Psoas muscle (tissue), 8 donors: ENCODE measurements around the gene IFITM10. TPM values are rescaled to one million over a fixed set of nuclear protein-coding genes. Genes with fewer than 3 reads are reported as not detected.

Source experiments
- ATAC-seq, 4 donors: fragments of 200-7000 bp; cut with Tn5 transposase; one replicate each; pipeline ENCODE4 v1.9.1; 2020; ENCODE audit warnings: moderate library complexity in 3 of 4, mild to moderate bottlenecking in 2 of 4
- DNase-seq, 2 donors: peaks; one replicate each; pipeline ENCODE4 v3.0.0-alpha.2; 2020
- H3K27ac ChIP-seq: fragments of 200-600 bp; one replicate; pipeline ENCODE4 v1.8.0; 2022
- H3K27me3 ChIP-seq, 3 donors: fragments of 200-600 bp in 1 of 3; one replicate each; pipeline versions ENCODE4 v1.6.1 to v1.8.0; 2013 to 2022; ENCODE audit warnings: low read length in 2 of 3, mild to moderate bottlenecking in 2 of 3, moderate library complexity in 1 of 3; ENCODE audit not compliant: insufficient read depth in 3 of 3
- H3K36me3 ChIP-seq, 2 donors: fragments of 200-600 bp in 1 of 2; one replicate each; pipeline versions ENCODE4 v1.6.1 to v1.8.0; 2013 to 2022; ENCODE audit warnings: low read depth in 1 of 2, mild to moderate bottlenecking in 1 of 2, moderate library complexity in 1 of 2; ENCODE audit not compliant: insufficient read depth in 1 of 2
- H3K4me1 ChIP-seq: fragments of 200-600 bp; one replicate; pipeline ENCODE4 v1.8.0; 2022
- H3K4me3 ChIP-seq: fragments of 200-600 bp; one replicate; pipeline ENCODE4 v1.8.0; 2022; ENCODE audit warnings: mild to moderate bottlenecking
- H3K9me3 ChIP-seq: fragments of 200-600 bp; one replicate; pipeline ENCODE4 v1.8.0; 2022
- WGBS, 3 donors: extraction: QIAGEN DNeasy Blood & Tissue Kit; methylation state at CpG; one replicate each; pipeline versions ENCODE4 v1.1.6 to v1.1.7; 2013; 5-methylcytosine and 5-hydroxymethylcytosine counted together
- intact Hi-C, 2 donors: fragments of 100-400 bp; cut with DNase I; formaldehyde crosslinking; loops; one replicate each; pipeline versions ENCODE4 v1.11.0 to v1.14.2; 2022
- polyA plus RNA-seq, 3 donors: library from polyadenylated mRNA; stranded (reverse); fragments of 200-250 nt; gene quantifications; one replicate each; pipeline ENCODE4 v1.2.3, GENCODE V29; 2013
- total RNA-seq, 4 donors: library from RNA; stranded (reverse); fragmentation: NEBNext Ultra II Directional in 2 of 4; extraction: Animal tissue kit (Norgen Biotek cat#: 25700) in 2 of 4; gene quantifications; one replicate each; pipeline versions ENCODE4 v1.2.1 to v1.2.4, GENCODE V29; 2021 to 2023
- TF ChIP-seq, protein P1 (sequence below): fragments of 200-600 bp; IDR thresholded peaks from one replicate; pipeline ENCODE4 v1.8.0; 2022; ENCODE audit warnings: antibody characterized with exemption
- donor health status: healthy with polysubstance abuse.
- donor health status: DM: no; HTN: no; CAD: no; lungs with moderate emphysema.
- donor health status: Bipolar disorder and iron deficiency.
- donor health status: healthy.
- donor health status: DM: yes; HTN: yes; CAD: no.
- donor health status: DM: no; HTN: no; CAD: no.
- donor health status: DM: no; HTN: no; CAD: no.
- donor health status: DM: yes; HTN: yes; CAD: no.

IFITM10 gene
- total and polyA plus RNA-seq, 7 donors, result 0.70 to 6.1 (median 1.6) TPM

DNA sequence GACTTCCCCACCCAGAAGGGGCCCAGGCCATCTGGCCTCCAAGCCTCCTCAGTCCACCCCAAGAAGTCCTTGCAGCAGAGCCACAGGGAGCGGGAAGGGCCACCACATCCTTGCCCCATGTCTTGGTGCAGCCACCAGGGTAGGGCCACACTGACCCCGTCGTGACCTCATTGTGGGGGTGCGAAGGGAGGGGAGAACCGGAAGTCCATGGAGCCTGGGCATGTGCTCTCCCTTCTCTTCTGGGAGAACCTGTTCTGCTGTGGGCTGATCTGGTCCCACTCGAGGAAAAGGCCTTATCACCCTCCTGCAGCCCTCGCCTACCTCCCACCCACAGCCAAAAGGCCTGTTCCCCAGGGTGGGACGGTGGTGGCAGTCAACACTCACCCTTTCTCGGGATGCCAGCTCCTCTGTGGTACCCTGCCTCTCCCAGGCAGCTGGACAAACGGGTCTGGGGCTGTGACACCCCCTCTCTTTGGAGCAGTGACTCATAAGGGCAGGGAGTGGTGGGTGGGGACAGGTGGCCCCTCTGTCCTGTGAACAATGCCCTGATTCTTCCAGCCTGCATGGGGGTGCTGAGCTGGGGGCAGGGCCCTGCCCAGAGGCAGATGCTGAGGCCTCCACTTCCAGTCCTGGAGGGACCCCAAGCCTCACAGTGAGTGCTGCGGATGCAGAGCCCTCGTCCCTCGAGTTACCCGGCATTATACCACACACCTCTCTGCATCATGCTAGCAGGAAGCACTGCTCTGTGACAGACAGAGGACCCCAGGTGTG, 27.9 kb upstream of the IFITM10 start:
- intact Hi-C loops, result loop anchor here in 1 of 2 donors (5.0 kb wide), 1 partner anchor 49 kb away; no protein-coding TSS in a partner anchor
- H3K27me3 ChIP-seq, result peaks cover 0 to 9% (median 0%) of the 10 kb centered on the region in 3 donors
- H3K27ac ChIP-seq, result no peak overlapping the region
- DNase-seq, result no peak
- no peaks in the 10 kb centered on the region for H3K4me1 ChIP-seq
- TF ChIP-seq, protein P1, sequence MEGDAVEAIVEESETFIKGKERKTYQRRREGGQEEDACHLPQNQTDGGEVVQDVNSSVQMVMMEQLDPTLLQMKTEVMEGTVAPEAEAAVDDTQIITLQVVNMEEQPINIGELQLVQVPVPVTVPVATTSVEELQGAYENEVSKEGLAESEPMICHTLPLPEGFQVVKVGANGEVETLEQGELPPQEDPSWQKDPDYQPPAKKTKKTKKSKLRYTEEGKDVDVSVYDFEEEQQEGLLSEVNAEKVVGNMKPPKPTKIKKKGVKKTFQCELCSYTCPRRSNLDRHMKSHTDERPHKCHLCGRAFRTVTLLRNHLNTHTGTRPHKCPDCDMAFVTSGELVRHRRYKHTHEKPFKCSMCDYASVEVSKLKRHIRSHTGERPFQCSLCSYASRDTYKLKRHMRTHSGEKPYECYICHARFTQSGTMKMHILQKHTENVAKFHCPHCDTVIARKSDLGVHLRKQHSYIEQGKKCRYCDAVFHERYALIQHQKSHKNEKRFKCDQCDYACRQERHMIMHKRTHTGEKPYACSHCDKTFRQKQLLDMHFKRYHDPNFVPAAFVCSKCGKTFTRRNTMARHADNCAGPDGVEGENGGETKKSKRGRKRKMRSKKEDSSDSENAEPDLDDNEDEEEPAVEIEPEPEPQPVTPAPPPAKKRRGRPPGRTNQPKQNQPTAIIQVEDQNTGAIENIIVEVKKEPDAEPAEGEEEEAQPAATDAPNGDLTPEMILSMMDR, result no peak
- H3K36me3 ChIP-seq, result no peaks in the 10 kb centered on the region
- WGBS, 3 donors, result 76 to 78% (median 77%) methylated on average over 14 of the region's 14 CpGs
- H3K4me3 ChIP-seq, result no peak overlapping the region
- no peak for ATAC-seq
- no peaks in the 10 kb centered on the region for H3K9me3 ChIP-seq

DNA sequence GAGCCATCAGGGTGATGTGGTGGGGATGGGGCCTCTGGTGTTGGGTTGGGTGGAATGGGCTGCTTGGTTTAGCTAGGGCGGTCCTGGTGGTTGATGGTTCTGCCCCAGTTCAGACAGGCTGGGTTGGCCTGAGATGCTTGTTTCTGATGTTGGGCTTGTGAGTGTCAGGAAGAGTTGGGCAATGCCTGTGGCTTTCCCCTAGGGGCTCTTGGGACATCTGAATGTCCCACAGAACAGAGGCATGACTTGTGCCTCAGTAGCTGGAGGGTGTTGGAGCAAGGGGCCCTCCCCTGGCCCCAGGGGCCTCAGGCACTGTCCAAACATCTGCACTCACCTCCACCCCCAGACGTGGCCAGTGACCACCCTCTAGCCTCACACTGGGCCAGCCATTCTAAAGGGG, 27.3 kb upstream of the IFITM10 start:
- 76 to 84% (median 79%) methylated on average over 2 of the region's 2 CpGs for WGBS, 3 donors
- intact Hi-C loops, result loop anchor here in 1 of 2 donors (5.0 kb wide), 1 partner anchor 50 kb away; no protein-coding TSS in a partner anchor
- Histone ChIP-seq H3K36me3 (no peaks in the 10 kb centered on the region), H3K4me1 (no peaks in the 10 kb centered on the region), H3K27me3 (peaks cover 0 to 9% (median 0%) of the 10 kb centered on the region in 3 donors), H3K9me3 (no peaks in the 10 kb centered on the region), H3K27ac (no peak overlapping the region), H3K4me3 (no peak overlapping the region)
- TF ChIP-seq, protein P1, result no peak
- no peak for ATAC-seq
- no peak for DNase-seq

DNA sequence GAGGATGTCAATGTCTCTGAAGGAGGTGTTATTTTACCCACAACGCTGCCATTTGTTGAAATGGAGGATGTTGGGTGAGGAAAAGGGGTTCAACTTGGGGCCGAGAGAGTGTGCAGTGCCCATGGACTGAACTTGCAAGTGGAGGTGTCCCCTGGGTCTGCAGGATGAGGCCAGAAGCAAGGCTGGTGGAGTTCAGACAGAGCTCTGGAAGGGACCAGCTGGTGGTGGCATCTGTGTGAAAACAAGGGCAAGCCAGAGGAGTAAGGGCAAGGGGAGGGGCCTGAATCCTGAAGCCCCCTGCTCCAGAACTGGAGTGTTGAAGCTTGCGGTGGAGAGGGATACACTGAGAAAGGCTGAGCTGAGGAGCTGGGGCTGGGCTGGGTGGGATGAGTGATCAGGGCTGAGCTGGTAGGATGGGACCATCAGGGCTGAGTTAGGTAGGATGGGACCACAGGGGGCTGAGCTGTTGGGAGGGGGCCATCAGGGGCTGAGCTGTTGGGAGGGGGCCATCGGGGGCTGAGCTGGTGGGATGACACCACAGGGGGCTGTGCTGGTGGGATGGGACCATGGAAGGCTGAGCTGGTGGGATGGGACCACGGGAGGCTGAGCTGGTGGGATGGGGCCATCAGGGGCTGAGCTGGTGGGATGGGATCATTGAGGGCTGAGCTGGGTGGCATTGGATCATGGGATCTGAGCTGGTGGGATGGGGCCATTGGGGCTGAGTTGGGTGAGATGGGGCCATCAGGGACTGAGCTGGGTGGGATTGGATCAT, 26.7 kb upstream of the IFITM10 start:
- H3K9me3 ChIP-seq, result no peaks in the 10 kb centered on the region
- intact Hi-C loops, result loop anchor here in 1 of 2 donors (5.0 kb wide), 1 partner anchor 50 kb away; no protein-coding TSS in a partner anchor
- no peaks in the 10 kb centered on the region for H3K36me3 ChIP-seq
- no peaks in the 10 kb centered on the region for H3K4me1 ChIP-seq
- peaks cover 0 to 9% (median 0%) of the 10 kb centered on the region in 3 donors for H3K27me3 ChIP-seq
- ATAC-seq, result no peak
- H3K27ac ChIP-seq, result no peak overlapping the region
- 83 to 90% (median 84%) methylated on average over 5 of the region's 5 CpGs for WGBS, 3 donors
- no peak for DNase-seq
- TF ChIP-seq, protein P1, result no peak
- H3K4me3 ChIP-seq, result no peak overlapping the region

DNA sequence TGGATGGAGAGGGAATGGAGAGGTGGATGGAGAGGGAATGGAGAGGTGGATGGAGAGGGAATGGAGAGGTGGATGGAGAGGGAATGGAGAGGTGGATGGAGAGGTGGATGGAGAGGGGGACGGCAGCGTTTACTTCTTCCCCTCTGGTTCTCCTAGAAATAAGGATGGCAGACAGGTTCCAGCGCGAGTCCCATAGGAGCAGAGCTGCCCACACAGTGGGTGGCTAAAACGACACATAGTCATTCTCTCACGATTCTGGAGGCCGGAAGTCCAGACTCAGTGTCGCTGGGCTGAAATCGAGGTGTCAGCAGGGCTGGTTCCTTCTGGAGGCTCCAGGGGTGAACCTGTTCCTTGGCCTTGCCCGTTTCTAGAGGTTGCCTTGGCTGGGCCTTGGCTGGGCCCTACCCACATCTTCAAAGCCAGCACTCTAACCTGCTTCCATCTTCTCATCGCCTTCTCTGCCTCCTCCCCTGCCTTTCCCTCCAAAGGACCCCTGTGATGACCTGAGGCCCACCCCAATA, 26.0 kb upstream of the IFITM10 start:
- Histone ChIP-seq H3K4me1 (no peaks in the 10 kb centered on the region), H3K4me3 (no peak overlapping the region), H3K36me3 (no peaks in the 10 kb centered on the region), H3K27me3 (peaks cover 0 to 9% (median 0%) of the 10 kb centered on the region in 3 donors), H3K9me3 (no peaks in the 10 kb centered on the region), H3K27ac (no peak overlapping the region)
- intact Hi-C loops, result loop anchor here in 1 of 2 donors (5.0 kb wide), 1 partner anchor 51 kb away; no protein-coding TSS in a partner anchor
- TF ChIP-seq, protein P1, result no peak
- DNase-seq, result no peak
- ATAC-seq, result no peak
- 90 to 93% (median 91%) methylated on average over 11 of the region's 11 CpGs for WGBS, 3 donors
